Neural cell (in vitro differentiated cells): ENCODE results near the gene RNF133.

Experiments
- CTCF ChIP-seq: fragments of 450-650 bp; IDR thresholded peaks from 2 replicates; pipeline ENCODE4 v1.5.1; 2014; ENCODE audit warnings: antibody characterized with exemption, mild to moderate bottlenecking, moderate library complexity; ENCODE audit not compliant: poor library complexity, severe bottlenecking
- EP300 ChIP-seq: fragments of 450-650 bp; conservative IDR thresholded peaks from 2 replicates; pipeline ENCODE4 v1.6.1; 2014; ENCODE audit warnings: antibody characterized with exemption, mild to moderate bottlenecking, moderate library complexity; ENCODE audit not compliant: poor library complexity, severe bottlenecking
- EZH2 ChIP-seq: fragments of 200-600, 300-800 bp; shearing (Covaris generic), sonication (generic); IDR thresholded peaks from 2 replicates; pipeline ENCODE4 v1.6.1; 2014; ENCODE audit warnings: antibody characterized with exemption, low read length, borderline replicate concordance, mild to moderate bottlenecking; ENCODE audit not compliant: insufficient read depth, poor library complexity, severe bottlenecking

- no peak for TF ChIP-seq CTCF
- no peak for TF ChIP-seq EZH2
- TF ChIP-seq EP300 = no peak
These were observed 4.1 kb upstream of the RNF133 start, which contains the start of gene RNF148 for GRCh38 chr7:122702872-122703510.
